ENCODE data around the gene UNC80. TPM values are rescaled to one million over a fixed set of nuclear protein-coding genes. Genes with fewer than 3 reads are reported as not detected.

UNC80 gene
- total RNA-seq, 2 donors from 2014 or later = not detected

DNA sequence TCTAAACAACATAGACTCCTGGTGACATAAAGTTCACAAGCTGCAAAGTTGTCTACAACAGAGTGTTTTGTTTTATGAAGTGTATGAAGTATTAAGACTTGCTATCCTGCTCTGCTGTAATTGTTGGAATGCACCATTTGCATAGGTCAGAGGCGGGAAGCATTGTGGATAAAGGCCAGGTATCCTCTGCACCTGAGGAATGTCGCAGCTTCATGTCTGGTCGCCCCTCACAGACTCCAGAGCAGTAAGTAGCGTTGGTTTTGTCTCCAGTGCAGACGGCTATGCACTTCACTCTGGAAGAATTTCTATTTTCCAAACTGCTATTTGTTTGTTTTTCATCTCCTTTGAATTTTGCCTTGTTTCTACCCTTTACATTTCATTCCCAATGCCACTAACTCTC, 63.1 kb downstream of the UNC80 start:
- Mint-ChIP-seq H3K4me3 (no peak overlapping the region), H3K36me3 (ENCODE audit: low read depth) (no peaks in the 10 kb centered on the region), H3K4me1 (no peaks in the 10 kb centered on the region), H3K27ac (no peak overlapping the region), H3K27me3 (peaks cover 5% of the 10 kb centered on the region), H3K9me3 (no peaks in the 10 kb centered on the region)
- ATAC-seq (replicated peaks) = no peak

- ATAC-seq (replicated peaks) = no peak
- H3K27me3 Mint-ChIP-seq = peaks cover 6% of the 10 kb centered on the region
- no peak overlapping the region for H3K27ac Mint-ChIP-seq
- H3K36me3 Mint-ChIP-seq (ENCODE audit: low read depth) = no peaks in the 10 kb centered on the region
- H3K9me3 Mint-ChIP-seq = no peaks in the 10 kb centered on the region
- no peak overlapping the region for H3K4me3 Mint-ChIP-seq
- no peaks in the 10 kb centered on the region for H3K4me1 Mint-ChIP-seq
Observed at GRCh38 chr2:209840434-209840833, 68.8 kb downstream of the UNC80 start.

DNA sequence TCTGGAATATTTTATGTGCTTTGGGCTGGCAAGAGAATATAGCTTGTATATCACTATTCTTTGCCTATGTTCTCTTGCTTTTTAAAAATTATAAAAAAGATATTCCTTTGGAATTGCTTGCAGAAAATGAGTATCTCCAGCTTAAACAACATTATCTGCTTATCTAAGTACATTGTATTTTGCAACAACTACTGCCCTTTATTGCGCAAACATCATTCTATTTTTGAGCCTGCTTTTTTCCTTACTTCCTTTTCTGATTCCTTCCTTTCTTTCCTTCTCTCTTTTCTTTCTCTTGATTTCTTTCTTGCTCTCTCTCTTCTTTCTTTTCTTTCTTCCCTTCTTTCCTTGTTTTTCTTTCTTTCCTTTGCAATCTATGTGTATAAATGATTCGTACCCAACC, 74.0 kb downstream of the UNC80 start:
- Mint-ChIP-seq H3K9me3 (no peaks in the 10 kb centered on the region), H3K27me3 (peaks cover 13% of the 10 kb centered on the region), H3K4me1 (no peaks in the 10 kb centered on the region), H3K27ac (no peak overlapping the region), H3K36me3 (ENCODE audit: low read depth) (no peaks in the 10 kb centered on the region), H3K4me3 (no peak overlapping the region)
- ATAC-seq (replicated peaks) = no peak

- peaks cover 6% of the 10 kb centered on the region for H3K9me3 Mint-ChIP-seq
- no peak for ATAC-seq (replicated peaks)
- no peaks in the 10 kb centered on the region for H3K36me3 Mint-ChIP-seq (ENCODE audit: low read depth)
- no peak overlapping the region for H3K4me3 Mint-ChIP-seq
- no peaks in the 10 kb centered on the region for H3K4me1 Mint-ChIP-seq
- peaks cover 9% of the 10 kb centered on the region for H3K27me3 Mint-ChIP-seq
- H3K27ac Mint-ChIP-seq = no peak overlapping the region
Observed at GRCh38 chr2:209864716-209865295, 93.2 kb downstream of the UNC80 start.

GRCh38 chr2:209868271-209868994, 96.8 kb downstream of the UNC80 start:
- Mint-ChIP-seq H3K9me3 (peaks cover 2% of the 10 kb centered on the region), H3K27ac (no peak overlapping the region), H3K4me3 (no peak overlapping the region), H3K36me3 (ENCODE audit: low read depth) (no peaks in the 10 kb centered on the region), H3K4me1 (no peaks in the 10 kb centered on the region), H3K27me3 (peaks cover 5% of the 10 kb centered on the region)
- no peak for ATAC-seq (replicated peaks)

GRCh38 chr2:209870067-209870466, 98.4 kb downstream of the UNC80 start:
- peaks cover 8% of the 10 kb centered on the region for H3K27me3 Mint-ChIP-seq
- no peak overlapping the region for H3K4me3 Mint-ChIP-seq
- H3K4me1 Mint-ChIP-seq = no peaks in the 10 kb centered on the region
- no peak overlapping the region for H3K27ac Mint-ChIP-seq
- ATAC-seq (replicated peaks) = no peak
- H3K9me3 Mint-ChIP-seq = no peaks in the 10 kb centered on the region
- H3K36me3 Mint-ChIP-seq (ENCODE audit: low read depth) = no peaks in the 10 kb centered on the region

DNA sequence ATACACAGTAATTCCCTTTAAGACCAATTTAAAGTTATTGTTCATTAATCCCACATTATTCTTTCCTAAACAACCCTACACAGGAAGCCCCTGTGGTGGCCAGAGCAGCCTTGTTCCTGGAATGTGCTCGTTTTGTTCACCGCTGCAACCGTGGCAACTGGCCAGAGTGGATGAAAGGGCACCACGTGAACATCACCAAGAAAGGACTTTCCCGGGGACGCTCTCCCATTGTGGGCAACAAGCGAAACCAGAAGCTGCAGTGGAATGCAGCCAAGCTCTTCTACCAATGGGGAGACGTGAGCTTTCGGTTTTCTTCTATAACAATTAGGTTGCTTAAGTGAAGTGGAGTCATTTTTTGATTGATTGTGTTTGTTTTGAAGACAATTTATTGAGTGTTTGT, 101.0 kb downstream of the UNC80 start:
- Mint-ChIP-seq H3K4me3 (no peak overlapping the region), H3K4me1 (no peaks in the 10 kb centered on the region), H3K27me3 (peaks cover 12% of the 10 kb centered on the region), H3K36me3 (ENCODE audit: low read depth) (no peaks in the 10 kb centered on the region), H3K9me3 (no peaks in the 10 kb centered on the region), H3K27ac (no peak overlapping the region)
- ATAC-seq (replicated peaks) = no peak

DNA sequence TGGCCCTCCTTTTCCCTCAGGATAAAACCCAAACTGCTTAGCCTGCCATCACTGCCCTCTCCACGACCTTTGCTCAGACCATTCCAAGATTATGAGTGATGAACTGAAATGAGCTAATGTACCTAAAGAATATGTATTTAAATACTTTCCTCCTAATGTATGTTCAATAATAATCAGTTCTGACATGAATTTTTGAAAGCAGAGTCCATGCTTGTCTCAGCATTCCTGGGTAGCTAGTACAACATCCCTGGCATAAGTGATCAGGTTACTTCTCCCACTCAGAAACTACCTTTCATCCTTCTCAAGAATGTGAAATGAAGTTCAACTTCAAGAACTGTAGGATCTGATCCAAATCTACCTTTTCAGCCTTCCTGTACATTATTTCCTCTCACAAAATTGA, 103.6 kb downstream of the UNC80 start:
- Mint-ChIP-seq H3K27me3 (peaks cover 13% of the 10 kb centered on the region), H3K9me3 (no peaks in the 10 kb centered on the region), H3K4me1 (no peaks in the 10 kb centered on the region), H3K36me3 (ENCODE audit: low read depth) (no peaks in the 10 kb centered on the region), H3K4me3 (no peak overlapping the region), H3K27ac (no peak overlapping the region)
- no peak for ATAC-seq (replicated peaks)

- Mint-ChIP-seq H3K27me3 (peaks cover 13% of the 10 kb centered on the region), H3K4me3 (no peak overlapping the region)
- no peak for ATAC-seq (replicated peaks)
Observed at GRCh38 chr2:209876211-209876610, 104.6 kb downstream of the UNC80 start.

GRCh38 chr2:209878701-209879100, 107.1 kb downstream of the UNC80 start:
- Mint-ChIP-seq H3K27me3 (peaks cover 13% of the 10 kb centered on the region), H3K27ac (no peak overlapping the region), H3K9me3 (no peaks in the 10 kb centered on the region), H3K4me1 (no peaks in the 10 kb centered on the region), H3K4me3 (no peak overlapping the region), H3K36me3 (ENCODE audit: low read depth) (no peaks in the 10 kb centered on the region)
- ATAC-seq (replicated peaks) = no peak

More at GRCh38 chr2:209876211-209876610, 104.6 kb downstream of the UNC80 start:
- Mint-ChIP-seq H3K27ac (no peak overlapping the region), H3K36me3 (ENCODE audit: low read depth) (no peaks in the 10 kb centered on the region), H3K9me3 (no peaks in the 10 kb centered on the region), H3K4me1 (no peaks in the 10 kb centered on the region)

- H3K27ac Mint-ChIP-seq = no peak overlapping the region
- no peak for ATAC-seq (replicated peaks)
- peaks cover 3% of the 10 kb centered on the region for H3K9me3 Mint-ChIP-seq
- H3K4me3 Mint-ChIP-seq = no peak overlapping the region
- H3K4me1 Mint-ChIP-seq = no peaks in the 10 kb centered on the region
- H3K36me3 Mint-ChIP-seq (ENCODE audit: low read depth) = no peaks in the 10 kb centered on the region
- peaks cover 9% of the 10 kb centered on the region for H3K27me3 Mint-ChIP-seq
Observed at GRCh38 chr2:209900638-209901037, 129.0 kb downstream of the UNC80 start.

- H3K9me3 Mint-ChIP-seq = peaks cover 3% of the 10 kb centered on the region
- H3K36me3 Mint-ChIP-seq (ENCODE audit: low read depth) = no peaks in the 10 kb centered on the region
- ATAC-seq (replicated peaks) = no peak
- H3K27me3 Mint-ChIP-seq = peaks cover 9% of the 10 kb centered on the region
- H3K4me3 Mint-ChIP-seq = no peak overlapping the region
- H3K4me1 Mint-ChIP-seq = no peaks in the 10 kb centered on the region
- H3K27ac Mint-ChIP-seq = no peak overlapping the region
Observed at GRCh38 chr2:209901172-209901571, 129.5 kb downstream of the UNC80 start.

GRCh38 chr2:209905691-209906090, 134.1 kb downstream of the UNC80 start:
- no peaks in the 10 kb centered on the region for H3K4me1 Mint-ChIP-seq
- ATAC-seq (replicated peaks) = no peak
- peaks cover 7% of the 10 kb centered on the region for H3K27me3 Mint-ChIP-seq
- H3K36me3 Mint-ChIP-seq (ENCODE audit: low read depth) = no peaks in the 10 kb centered on the region
- H3K27ac Mint-ChIP-seq = no peak overlapping the region
- no peak overlapping the region for H3K4me3 Mint-ChIP-seq
- H3K9me3 Mint-ChIP-seq = peaks cover 5% of the 10 kb centered on the region

DNA sequence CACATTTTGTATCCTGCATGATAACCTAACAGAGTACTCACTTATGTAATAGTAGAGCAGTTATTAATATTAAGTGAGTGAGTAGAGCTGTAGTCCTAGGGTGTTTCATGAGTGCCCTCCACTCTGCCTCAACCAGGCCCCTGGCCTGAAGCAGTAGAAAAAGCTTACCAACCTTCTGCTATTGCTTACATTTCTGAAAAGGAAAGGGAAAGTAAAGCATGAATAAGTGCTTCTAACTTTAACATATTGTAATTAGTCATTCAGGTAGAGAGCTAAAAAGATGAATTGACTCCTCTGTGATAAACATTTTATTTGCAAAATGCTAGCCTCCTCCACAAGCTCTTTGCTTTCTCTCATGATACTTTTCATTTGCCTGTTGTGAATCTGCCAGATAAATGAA, 136.1 kb downstream of the UNC80 start:
- no peak for ATAC-seq (replicated peaks)
- Mint-ChIP-seq H3K27ac (no peak overlapping the region), H3K36me3 (ENCODE audit: low read depth) (no peaks in the 10 kb centered on the region), H3K4me3 (no peak overlapping the region), H3K9me3 (peaks cover 5% of the 10 kb centered on the region), H3K27me3 (peaks cover 7% of the 10 kb centered on the region), H3K4me1 (no peaks in the 10 kb centered on the region)

DNA sequence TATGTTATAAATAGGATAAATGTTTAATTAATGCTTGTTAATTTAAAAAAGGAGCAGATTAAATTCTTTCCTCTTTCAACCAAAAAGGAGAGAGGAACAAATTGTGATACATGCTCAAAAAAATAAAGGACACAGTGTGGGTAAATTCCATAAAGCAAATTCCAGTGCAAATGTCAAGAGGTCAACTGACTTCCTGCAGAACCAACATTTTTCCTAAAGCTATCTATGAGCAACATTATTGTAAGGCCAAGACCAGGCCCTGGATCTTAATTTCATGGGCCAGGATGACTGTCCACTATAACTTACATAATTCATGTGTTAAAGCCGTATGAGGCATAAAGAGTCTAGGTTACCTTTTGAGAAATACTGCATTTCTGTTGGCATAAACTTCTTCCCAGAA, 136.9 kb downstream of the UNC80 start:
- peaks cover 5% of the 10 kb centered on the region for H3K9me3 Mint-ChIP-seq
- no peak overlapping the region for H3K4me3 Mint-ChIP-seq
- no peaks in the 10 kb centered on the region for H3K4me1 Mint-ChIP-seq
- no peak overlapping the region for H3K27ac Mint-ChIP-seq
- ATAC-seq (replicated peaks) = no peak
- no peaks in the 10 kb centered on the region for H3K36me3 Mint-ChIP-seq (ENCODE audit: low read depth)
- peaks cover 7% of the 10 kb centered on the region for H3K27me3 Mint-ChIP-seq
